HG02610 (cell line): ENCODE data around the gene NBPF3.
"Not testable (repeated sequence)": the region's sequence is repeated elsewhere in the genome, so short reads cannot be mapped to it uniquely, and the experiment has no call there.

Source experiments
- ATAC-seq: cut with Tn5 transposase; IDR thresholded peaks from one replicate; pipeline ENCODE4 v1.9.1; 2021; ENCODE audit warnings: mild to moderate bottlenecking, moderate library complexity; ENCODE audit not compliant: unreplicated experiment

The NBPF3 gene

GRCh38 chr1:21514245-21514644, 74.3 kb downstream of the NBPF3 start:
- no peak for ATAC-seq

DNA sequence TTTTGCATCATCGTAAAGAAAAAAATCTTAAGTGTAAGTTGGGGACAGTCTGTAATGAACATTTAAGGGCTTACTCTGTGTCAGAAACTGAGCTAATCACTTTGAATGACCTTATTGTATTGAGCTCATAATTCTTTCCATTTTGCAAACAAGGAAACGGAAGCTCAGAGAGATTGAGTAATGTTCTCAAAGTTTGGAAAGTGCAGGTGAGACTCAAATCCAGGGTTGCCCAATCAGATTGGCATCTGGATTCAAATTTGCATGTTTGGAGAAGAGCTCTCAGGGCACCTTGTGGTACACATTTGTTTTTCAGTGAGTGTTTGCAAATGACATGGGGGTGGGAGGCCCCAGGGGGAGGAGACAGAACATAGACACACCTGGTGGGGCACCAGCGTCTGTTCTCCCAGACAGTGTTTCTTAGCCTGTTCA, 77.2 kb downstream of the NBPF3 start:
- no peak for ATAC-seq

GRCh38 chr1:21517660-21518480, 77.9 kb downstream of the NBPF3 start:
- ATAC-seq: no peak

DNA sequence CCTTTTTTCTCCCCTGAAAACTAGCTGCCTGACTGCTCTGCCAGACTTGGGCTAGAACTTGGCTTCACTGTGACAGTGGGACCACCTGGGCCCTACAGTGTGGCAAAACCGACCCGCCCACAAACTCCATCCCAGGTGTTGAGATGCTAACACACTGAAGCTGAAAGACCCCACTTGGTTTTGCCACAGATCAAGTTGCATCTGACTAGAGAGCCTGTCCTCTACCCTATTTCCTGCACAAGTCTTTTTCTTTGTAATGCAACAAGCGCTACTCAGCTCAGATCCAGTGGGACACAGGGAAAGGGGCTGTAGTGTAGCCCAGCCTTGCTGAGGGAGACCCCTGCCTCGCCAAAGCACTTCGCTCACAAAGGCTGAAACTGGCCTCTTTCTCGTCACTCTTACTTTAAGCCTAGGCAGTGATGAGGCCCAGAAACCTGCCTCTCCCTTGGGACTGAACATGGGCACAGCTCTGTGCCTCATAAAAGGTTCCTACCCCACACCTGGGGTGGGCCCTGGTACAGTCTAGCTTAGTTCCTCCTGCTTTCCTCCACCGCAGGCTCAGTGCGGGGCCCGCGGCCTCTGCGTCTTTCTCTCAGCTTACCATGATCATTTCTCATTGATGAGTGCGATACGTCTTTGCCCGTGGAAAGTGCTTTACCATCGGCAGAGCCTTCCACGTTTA, 79.0 kb downstream of the NBPF3 start:
- no peak for ATAC-seq

DNA sequence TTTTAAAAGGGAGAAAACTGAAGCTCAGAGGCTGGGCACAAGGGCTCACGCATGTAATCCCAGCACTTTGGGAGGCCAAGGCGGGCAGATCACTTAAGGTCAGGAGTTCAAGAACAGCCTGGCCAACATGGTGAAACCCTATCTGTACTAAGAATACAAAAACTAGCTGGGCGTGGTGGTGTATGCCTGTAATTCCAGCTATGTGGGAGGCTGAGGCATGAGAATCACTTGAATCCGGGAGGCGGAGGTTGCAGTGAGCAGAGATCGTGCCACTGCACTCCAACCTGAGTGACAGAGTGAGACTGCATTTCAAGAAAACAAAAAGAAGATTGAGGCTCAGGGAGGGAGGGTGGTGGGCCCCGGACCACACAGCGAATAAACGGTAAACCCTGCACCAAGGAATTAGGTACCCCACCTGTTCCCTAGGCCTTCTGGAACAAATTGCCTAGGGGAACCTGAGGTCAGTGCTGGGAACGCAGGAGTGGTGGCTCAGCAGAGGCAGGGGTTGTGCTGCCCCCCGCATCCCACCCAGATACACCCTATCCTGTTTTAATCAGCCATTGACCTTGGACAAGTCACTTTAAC, 79.6 kb downstream of the NBPF3 start:
- ATAC-seq: not testable (repeated sequence)

DNA sequence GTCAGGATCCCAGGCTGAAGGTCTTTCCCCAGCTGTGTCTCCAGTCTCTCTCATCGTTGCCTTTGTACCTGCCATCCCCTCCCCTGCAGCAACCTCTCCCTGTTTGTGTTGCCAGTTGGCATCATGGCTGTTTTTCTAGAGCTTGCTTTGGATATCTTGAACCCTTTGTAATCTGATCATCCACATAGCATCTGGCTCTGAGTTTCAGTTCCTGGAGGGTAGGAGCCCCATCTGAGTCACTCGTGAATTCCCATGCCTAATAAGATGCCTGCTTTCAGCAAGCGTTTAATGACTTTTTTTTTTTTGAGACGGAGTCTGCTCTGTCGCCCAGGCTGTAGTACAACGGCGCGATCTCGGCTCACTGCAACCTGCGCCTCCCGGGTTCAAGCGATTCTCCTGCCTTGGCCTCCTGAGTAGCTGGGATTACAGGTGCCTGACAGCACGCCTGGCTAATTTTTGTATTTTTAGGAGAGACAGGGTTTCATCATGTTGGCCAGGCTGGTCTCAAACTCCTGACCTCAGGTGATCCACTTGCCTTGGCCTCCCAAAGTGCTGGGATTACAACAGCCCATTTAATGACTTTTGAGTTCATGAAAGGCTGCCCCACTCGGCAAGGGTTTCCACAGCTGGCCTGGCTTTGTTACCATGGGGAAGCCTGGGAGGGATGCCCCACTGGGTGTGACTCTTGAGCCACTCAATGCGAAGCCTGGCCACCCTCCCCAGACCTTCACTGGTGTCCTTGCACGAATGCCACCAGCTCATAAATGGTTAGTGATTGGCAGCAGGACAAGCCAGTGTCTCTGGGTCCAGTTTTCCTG, 81.2 kb downstream of the NBPF3 start:
- ATAC-seq: no peak

- ATAC-seq: no peak
Measured at GRCh38 chr1:21521717-21522060, 81.8 kb downstream of the NBPF3 start.

DNA sequence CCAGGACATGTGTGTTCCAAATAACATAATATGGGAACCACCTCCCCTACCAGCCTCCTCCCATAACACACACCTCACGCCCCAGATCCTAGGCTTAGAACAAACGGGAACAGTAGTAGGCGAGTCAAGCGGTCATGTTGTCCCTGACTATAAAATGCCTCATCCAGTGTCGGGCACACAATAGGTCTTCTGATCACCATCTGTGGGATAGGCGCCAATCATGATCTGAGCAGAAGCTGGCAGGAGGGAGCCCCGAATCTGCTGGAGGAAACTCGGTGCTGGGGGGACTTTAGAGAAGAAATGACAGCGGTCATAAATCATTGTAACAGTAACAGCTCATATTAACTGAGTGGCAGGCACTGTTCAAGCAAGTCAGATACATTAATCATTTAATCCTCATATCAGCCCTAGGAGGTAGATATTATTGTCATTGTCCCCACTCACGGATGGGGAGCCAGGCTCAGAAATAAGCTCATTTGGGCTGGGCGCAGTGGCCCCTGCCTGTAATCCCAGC, 82.6 kb downstream of the NBPF3 start:
- ATAC-seq: no peak

DNA sequence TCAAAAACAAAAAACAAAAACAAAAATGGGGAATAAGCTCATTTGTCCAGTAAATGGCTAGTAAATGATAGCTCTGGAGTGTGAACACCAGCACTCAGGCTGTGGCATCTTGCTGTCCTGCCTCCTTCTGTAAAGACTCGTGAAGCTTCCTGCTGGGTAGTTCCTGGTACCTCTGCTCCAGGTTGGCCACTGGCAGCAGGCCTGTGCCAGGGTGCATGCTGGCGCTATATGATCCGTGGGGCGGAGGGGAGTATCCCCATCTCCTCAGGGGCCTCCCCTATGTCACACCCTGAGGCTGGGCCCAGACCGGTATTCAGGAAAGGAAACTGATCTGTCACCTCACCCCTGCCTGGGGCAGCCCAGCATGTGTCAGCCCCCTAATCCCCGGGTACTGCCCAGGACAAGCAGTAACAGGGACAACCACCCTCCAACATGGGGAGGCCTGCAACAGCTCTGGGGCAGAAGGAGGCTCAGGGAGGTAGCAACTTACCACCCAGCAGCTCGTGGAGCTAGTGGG, 83.4 kb downstream of the NBPF3 start:
- ATAC-seq: no peak

DNA sequence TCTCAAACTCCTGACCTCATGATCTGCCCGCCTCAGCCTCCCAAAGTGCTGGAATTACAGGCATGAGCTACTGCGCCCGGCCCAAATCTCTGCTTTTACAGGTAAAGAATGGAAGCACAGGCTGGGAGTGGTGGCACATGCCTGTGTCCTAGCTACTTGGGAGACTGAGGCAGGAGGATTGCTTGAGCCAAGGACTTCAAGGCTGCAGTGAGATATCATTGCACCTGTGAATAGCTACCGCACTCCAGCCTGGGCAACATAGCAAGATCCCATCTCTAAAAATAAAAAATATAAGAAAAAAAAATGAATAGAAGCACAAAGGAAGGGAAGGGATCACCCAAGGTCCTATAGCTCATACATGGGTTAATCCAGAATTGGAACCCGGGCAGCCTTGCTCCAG, 84.3 kb downstream of the NBPF3 start:
- ATAC-seq: no peak

DNA sequence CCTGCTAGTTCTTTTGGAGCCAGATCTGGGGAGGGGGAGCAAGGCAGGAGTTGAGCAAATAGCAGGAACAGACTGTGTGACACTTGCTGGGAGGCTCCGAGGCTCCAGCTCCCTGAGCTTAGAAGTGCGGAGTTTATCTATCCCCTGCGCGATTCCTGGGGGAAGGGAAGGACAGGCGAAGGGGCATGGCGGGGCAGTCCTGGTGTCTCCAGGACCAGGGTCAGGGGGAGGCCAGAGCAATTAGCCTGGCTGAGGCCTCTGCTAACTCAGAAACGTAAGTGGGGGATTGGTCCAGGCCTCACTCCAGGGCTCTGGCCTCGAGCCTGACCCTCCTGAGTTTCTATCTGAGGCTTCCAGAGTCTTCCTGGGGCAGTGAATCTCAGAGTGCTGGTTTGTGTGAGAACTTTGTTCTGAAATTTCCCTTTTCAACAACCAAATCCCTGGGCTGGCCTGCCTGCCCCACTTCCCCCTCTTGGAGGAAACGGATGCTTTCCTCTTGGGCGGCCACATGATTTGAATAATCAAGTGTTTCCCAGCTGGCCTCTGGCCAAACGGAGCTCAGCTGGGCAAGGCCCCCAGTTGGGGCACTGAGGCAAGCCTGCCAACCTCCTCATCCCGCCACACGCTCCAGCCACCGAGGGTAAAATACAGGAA, 84.9 kb downstream of the NBPF3 start:
- ATAC-seq: no peak

GRCh38 chr1:21525340-21525717, 85.4 kb downstream of the NBPF3 start:
- no peak for ATAC-seq

DNA sequence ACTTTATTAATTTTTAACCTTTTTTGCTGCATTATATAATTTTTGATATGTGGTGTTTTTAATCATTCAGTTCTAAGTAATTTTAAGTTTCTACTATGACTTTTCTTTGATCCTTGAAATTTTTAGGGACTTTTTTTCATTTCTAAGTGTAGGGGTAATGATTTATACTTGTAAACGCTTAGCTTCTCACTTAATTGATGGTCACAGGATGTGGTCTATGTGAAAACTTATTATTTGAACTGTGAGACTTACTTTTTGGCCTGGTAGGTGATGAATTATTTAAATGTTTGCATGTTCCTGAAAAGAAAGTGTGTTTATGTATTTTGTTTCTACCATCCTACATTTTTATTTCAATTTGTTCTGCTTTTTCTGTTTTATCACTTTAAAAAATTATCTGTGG, 86.5 kb downstream of the NBPF3 start:
- ATAC-seq: no peak

DNA sequence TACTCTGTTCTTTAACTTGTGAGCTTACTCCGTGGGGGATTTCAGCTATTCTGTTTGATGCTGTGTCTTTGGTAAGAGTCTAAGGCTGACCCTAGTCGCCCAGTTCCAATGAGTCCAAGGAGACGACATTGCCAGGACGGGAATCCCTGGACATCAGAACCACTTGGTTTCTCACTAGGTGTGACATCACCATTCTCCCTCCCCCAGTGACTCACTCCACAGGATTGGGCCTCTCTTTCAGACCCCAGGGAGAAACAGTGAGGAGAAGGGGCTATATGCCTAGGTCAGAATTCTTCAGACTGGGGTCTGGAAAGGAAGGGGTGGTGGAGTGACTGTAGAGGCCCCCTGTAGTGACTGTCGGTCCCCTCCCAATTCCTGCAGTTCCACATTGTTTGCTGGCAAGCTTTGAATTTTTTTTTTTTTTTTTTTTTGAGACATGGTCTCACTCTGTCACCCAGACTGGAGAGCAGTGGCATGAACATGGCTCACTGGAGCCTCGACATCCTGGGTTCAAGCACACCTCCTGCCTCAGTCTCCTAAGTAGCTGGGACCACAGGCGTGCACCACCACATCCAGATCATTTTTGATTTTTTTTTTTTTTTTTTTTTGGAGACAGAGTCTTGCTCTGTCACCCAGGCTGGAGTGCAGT, 90.6 kb downstream of the NBPF3 start:
- ATAC-seq: no peak

GRCh38 chr1:21531241-21531640, 91.3 kb downstream of the NBPF3 start:
- ATAC-seq: no peak

GRCh38 chr1:21532496-21532895, 92.6 kb downstream of the NBPF3 start:
- no peak for ATAC-seq

DNA sequence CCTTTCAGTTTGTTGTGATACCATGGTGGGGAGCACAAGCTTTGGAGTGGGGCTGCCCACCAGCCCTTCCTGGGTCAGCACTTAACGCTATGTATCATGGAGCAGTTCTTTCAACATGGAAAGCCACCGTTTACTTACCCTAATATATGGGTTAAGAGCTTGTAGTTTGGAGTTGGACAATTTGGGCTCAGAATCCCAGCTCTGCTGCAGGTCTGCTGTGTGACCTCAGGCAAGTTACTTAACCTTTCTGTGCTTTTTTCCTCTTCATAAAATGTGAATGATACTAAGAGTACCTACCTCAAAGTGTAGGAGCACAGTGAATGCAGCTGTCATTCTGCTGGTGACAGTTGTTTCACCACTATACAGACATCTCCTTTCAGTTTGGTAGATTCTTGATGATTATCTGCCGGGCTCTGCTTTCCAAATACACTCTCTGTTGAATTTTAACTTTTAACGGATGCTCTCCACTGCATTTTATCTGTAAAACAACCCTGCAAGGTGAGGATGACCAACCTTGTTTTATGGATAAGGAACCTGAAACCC, 93.1 kb downstream of the NBPF3 start:
- no peak for ATAC-seq

GRCh38 chr1:21534146-21534545, 94.2 kb downstream of the NBPF3 start:
- ATAC-seq: no peak
